Ovary (tissue), 3 donors: ENCODE results near the gene MYT1.

Source experiments
- CTCF ChIP-seq, 3 donors: fragments of 450-650 bp in 2 of 3; fragments of 200-600 bp in 1 of 3; IDR thresholded peaks; one replicate each; pipeline versions ENCODE4 v1.5.1 to v1.8.0; 2016 to 2022; ENCODE audit warnings: antibody characterized with exemption in 3 of 3, mild to moderate bottlenecking in 1 of 3
- EP300 ChIP-seq: sonication (generic); formaldehyde crosslinking; IDR thresholded peaks from one replicate; pipeline ENCODE4 v1.6.1; 2017; ENCODE audit warnings: antibody characterized with exemption
- donor health status: DM: no; HTN: no; CAD: no.

GRCh38 chr20:64186071-64186598, 21.9 kb downstream of the MYT1 start:
- TF ChIP-seq CTCF (IDR thresholded peaks at IDR 0.05): no peak
- no peak for TF ChIP-seq EP300
